Neural cell (in vitro differentiated cells): Measurements from ENCODE around the gene GOLGA2. TPM values are rescaled to one million over a fixed set of nuclear protein-coding genes. Genes with fewer than 3 reads are reported as not detected.

ENCODE experiments used
- H2AFZ ChIP-seq: fragments of 200-600, 300-800 bp; sonication (generic), shearing (Covaris generic); 2 replicates; pipeline ENCODE4 v1.6.0; 2014; ENCODE audit warnings: low read depth, mild to moderate bottlenecking, antibody characterized with exemption, low read length, moderate library complexity
- H3F3A ChIP-seq: fragments of 200-600 bp; shearing (Covaris generic); 2 replicates; pipeline ENCODE4 v1.6.1; 2016; ENCODE audit warnings: mild to moderate bottlenecking, moderate library complexity, mixed read lengths, antibody characterized with exemption, low read length; ENCODE audit not compliant: insufficient read depth, poor library complexity, severe bottlenecking
- H3K27ac ChIP-seq: fragments of 200-600, 300-800 bp; sonication (generic), shearing (Covaris generic); 2 replicates; pipeline ENCODE4 v1.5.1; 2014; ENCODE audit warnings: mild to moderate bottlenecking, low read length, moderate library complexity
- H3K27me3 ChIP-seq: fragments of 300-800, 200-600 bp; sonication (generic), shearing (Covaris generic); 2 replicates; pipeline ENCODE4 v1.6.0; 2014; ENCODE audit warnings: mild to moderate bottlenecking, low read depth, low read length, moderate library complexity; ENCODE audit not compliant: insufficient read depth
- H3K36me3 ChIP-seq: fragments of 300-800, 200-600 bp; sonication (generic), shearing (Covaris generic); 2 replicates; pipeline ENCODE4 v1.5.1; 2014; ENCODE audit warnings: mild to moderate bottlenecking, antibody characterized with exemption, low read length, moderate library complexity; ENCODE audit not compliant: insufficient read depth
- H3K4me2 ChIP-seq: fragments of 300-800, 200-600 bp; sonication (generic), shearing (Covaris generic); 2 replicates; pipeline ENCODE4 v1.6.0; 2014; ENCODE audit warnings: mild to moderate bottlenecking, low read length
- H3K4me3 ChIP-seq: fragments of 300-800, 200-600 bp; sonication (generic), shearing (Covaris generic); 2 replicates; pipeline ENCODE4 v1.5.1; 2014; ENCODE audit warnings: mild to moderate bottlenecking, low read length, moderate library complexity
- H3K79me2 ChIP-seq: fragments of 200-600 bp; shearing (Covaris generic); replicated peaks from 2 replicates; pipeline ENCODE4 v1.6.0; 2014; ENCODE audit warnings: mild to moderate bottlenecking, low read length, moderate library complexity; ENCODE audit not compliant: insufficient read depth
- H3K9ac ChIP-seq: fragments of 300-800, 200-600 bp; sonication (generic), shearing (Covaris generic); 2 replicates; pipeline ENCODE4 v1.6.1; 2016; ENCODE audit warnings: mild to moderate bottlenecking, low read length, mixed read lengths
- H3K9me2 ChIP-seq: fragments of 200-600 bp; shearing (Covaris generic); 2 replicates; pipeline ENCODE4 v1.6.1; 2016; ENCODE audit warnings: mild to moderate bottlenecking, low read length, mixed read lengths; ENCODE audit not compliant: insufficient read depth
- H3K9me3 ChIP-seq: fragments of 200-600, 300-800 bp; sonication (generic), shearing (Covaris generic); 2 replicates; pipeline ENCODE4 v1.6.1; 2016; ENCODE audit warnings: mild to moderate bottlenecking, mixed run types, low read length, moderate library complexity, mixed read lengths
- H4K20me1 ChIP-seq: fragments of 200-600 bp; shearing (Covaris generic); 2 replicates; pipeline ENCODE4 v1.6.1; 2016; ENCODE audit warnings: mild to moderate bottlenecking, mixed run types; ENCODE audit not compliant: insufficient read depth
- CTCF ChIP-seq: fragments of 450-650 bp; IDR thresholded peaks from 2 replicates; pipeline ENCODE4 v1.5.1; 2014; ENCODE audit warnings: antibody characterized with exemption, mild to moderate bottlenecking, moderate library complexity; ENCODE audit not compliant: poor library complexity, severe bottlenecking
- EP300 ChIP-seq: fragments of 450-650 bp; conservative IDR thresholded peaks from 2 replicates; pipeline ENCODE4 v1.6.1; 2014; ENCODE audit warnings: antibody characterized with exemption, mild to moderate bottlenecking, moderate library complexity; ENCODE audit not compliant: poor library complexity, severe bottlenecking
- EZH2 ChIP-seq: fragments of 200-600, 300-800 bp; shearing (Covaris generic), sonication (generic); IDR thresholded peaks from 2 replicates; pipeline ENCODE4 v1.6.1; 2014; ENCODE audit warnings: antibody characterized with exemption, low read length, borderline replicate concordance, mild to moderate bottlenecking; ENCODE audit not compliant: insufficient read depth, poor library complexity, severe bottlenecking
- MXI1 ChIP-seq: fragments of 450-650 bp; conservative IDR thresholded peaks from 2 replicates; pipeline ENCODE4 v1.6.1; 2014; ENCODE audit warnings: antibody characterized with exemption, mild to moderate bottlenecking; ENCODE audit not compliant: poor library complexity, severe bottlenecking
- POLR2AphosphoS5 ChIP-seq: IDR thresholded peaks from 2 replicates; pipeline ENCODE4 v1.6.1; 2012
- RAD21 ChIP-seq: fragments of 450-650 bp; conservative IDR thresholded peaks from 2 replicates; pipeline ENCODE4 v1.6.1; 2014; ENCODE audit warnings: antibody characterized with exemption, mild to moderate bottlenecking, moderate library complexity
- SMC3 ChIP-seq: fragments of 450-650 bp; conservative IDR thresholded peaks from 2 replicates; pipeline ENCODE4 v1.6.1; 2014; ENCODE audit warnings: antibody characterized with exemption, mild to moderate bottlenecking, moderate library complexity; ENCODE audit not compliant: poor library complexity
- TAF1 ChIP-seq: IDR thresholded peaks from 2 replicates; pipeline ENCODE4 v1.6.1; 2012; ENCODE audit warnings: low read depth
- polyA plus RNA-seq: library from polyadenylated mRNA; depleted of rRNA; stranded (reverse); fragments of >200 nt; gene quantifications from 2 replicates; pipeline ENCODE4 v1.2.3, GENCODE V29; 2014
- TF ChIP-seq, protein P1 (sequence below): IDR thresholded peaks from 2 replicates; pipeline ENCODE4 v1.6.1; 2012; ENCODE audit warnings: borderline replicate concordance

GOLGA2 gene
- polyA plus RNA-seq, 1 donor from 2014 or later = 46.3 TPM

DNA sequence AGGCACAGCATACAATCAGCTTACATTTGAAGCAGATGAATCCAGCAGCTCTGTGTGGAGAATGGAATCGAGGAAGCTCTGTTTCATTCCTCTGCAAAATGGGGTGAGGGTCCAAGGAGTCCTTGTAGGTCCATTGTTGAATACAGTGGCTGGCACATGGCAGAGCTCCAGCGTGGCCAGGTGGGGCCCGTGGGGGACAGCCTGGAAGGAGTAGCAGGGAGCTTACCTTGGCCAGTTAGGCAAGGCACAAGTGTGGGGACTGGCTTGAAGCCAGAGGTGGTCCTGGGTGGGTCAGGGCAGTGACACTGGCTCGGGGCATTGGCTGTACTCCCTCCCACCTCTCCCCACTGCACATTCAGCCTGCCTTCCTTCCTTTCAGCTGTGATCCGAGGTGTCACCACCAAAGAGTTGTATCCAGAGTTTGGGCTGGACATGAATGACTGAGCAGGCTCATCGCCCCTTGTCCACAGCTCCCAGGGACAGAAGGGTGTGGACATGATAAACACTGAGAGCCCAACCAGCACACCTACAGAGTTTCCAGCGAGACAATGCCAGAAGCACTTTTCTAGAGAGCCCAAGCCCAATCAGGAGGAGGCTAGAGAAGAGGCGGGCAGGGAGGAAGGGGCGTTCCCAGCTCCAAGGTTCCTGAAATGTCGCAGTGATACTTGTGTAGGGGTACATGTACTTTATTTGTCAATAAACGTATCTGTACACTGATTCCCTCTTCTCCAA, 12.6 kb upstream of the GOLGA2 start:
- H3K36me3 ChIP-seq = peaks cover 4% of the 10 kb centered on the region
- H3K79me2 ChIP-seq = no peaks in the 10 kb centered on the region
- no peaks in the 10 kb centered on the region for H3K9me3 ChIP-seq
- TF ChIP-seq TAF1 (no peak), CTCF (no peak), MXI1 (no peak), EP300 (no peak), RAD21 (no peak), EZH2 (no peak), POLR2AphosphoS5 (no peak), SMC3 (no peak)
- TF ChIP-seq, protein P1, sequence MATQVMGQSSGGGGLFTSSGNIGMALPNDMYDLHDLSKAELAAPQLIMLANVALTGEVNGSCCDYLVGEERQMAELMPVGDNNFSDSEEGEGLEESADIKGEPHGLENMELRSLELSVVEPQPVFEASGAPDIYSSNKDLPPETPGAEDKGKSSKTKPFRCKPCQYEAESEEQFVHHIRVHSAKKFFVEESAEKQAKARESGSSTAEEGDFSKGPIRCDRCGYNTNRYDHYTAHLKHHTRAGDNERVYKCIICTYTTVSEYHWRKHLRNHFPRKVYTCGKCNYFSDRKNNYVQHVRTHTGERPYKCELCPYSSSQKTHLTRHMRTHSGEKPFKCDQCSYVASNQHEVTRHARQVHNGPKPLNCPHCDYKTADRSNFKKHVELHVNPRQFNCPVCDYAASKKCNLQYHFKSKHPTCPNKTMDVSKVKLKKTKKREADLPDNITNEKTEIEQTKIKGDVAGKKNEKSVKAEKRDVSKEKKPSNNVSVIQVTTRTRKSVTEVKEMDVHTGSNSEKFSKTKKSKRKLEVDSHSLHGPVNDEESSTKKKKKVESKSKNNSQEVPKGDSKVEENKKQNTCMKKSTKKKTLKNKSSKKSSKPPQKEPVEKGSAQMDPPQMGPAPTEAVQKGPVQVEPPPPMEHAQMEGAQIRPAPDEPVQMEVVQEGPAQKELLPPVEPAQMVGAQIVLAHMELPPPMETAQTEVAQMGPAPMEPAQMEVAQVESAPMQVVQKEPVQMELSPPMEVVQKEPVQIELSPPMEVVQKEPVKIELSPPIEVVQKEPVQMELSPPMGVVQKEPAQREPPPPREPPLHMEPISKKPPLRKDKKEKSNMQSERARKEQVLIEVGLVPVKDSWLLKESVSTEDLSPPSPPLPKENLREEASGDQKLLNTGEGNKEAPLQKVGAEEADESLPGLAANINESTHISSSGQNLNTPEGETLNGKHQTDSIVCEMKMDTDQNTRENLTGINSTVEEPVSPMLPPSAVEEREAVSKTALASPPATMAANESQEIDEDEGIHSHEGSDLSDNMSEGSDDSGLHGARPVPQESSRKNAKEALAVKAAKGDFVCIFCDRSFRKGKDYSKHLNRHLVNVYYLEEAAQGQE = no peak
- H3F3A ChIP-seq = no peaks in the 10 kb centered on the region
- H3K27me3 ChIP-seq = no peaks in the 10 kb centered on the region
- no peak overlapping the region for H2AFZ ChIP-seq
- H3K9me2 ChIP-seq = no peaks in the 10 kb centered on the region
- no peak overlapping the region for H3K9ac ChIP-seq
- no peak overlapping the region for H3K4me2 ChIP-seq
- no peak overlapping the region for H3K4me3 ChIP-seq
- no peak overlapping the region for H3K27ac ChIP-seq
- H4K20me1 ChIP-seq = no peaks in the 10 kb centered on the region

DNA sequence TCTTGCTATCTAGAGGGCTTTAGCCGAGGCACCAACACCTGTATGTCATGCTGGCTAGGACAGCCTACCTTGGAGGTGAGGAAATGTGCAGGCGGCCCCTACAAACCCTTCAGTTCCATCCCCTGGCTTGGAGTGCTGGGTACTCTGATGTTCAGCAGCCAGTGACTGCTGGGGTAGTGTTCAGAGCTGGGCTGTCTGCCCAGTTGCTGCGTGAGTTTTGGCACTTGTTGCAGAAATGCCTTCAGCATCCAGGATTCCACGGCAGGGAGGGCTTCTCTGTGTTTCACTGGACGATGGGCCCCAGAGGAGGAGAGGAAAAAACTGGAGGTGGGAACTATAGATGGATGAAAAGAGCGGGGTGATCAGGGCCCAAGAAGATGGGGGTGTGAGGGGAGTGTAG, 10.6 kb upstream of the GOLGA2 start:
- Histone ChIP-seq H3K79me2 (no peaks in the 10 kb centered on the region), H3K27ac (no peak overlapping the region), H3K36me3 (peaks cover 4% of the 10 kb centered on the region), H3K9me2 (no peaks in the 10 kb centered on the region), H4K20me1 (no peaks in the 10 kb centered on the region), H3F3A (no peaks in the 10 kb centered on the region), H3K9me3 (no peaks in the 10 kb centered on the region), H2AFZ (no peak overlapping the region), H3K4me2 (no peak overlapping the region), H3K27me3 (no peaks in the 10 kb centered on the region), H3K4me3 (no peak overlapping the region), H3K9ac (no peak overlapping the region)
- TF ChIP-seq EZH2 = no peak
- TF ChIP-seq, protein P1 = no peak
- TF ChIP-seq MXI1 = no peak
- no peak for TF ChIP-seq SMC3
- no peak for TF ChIP-seq EP300
- no peak for TF ChIP-seq CTCF
- TF ChIP-seq POLR2AphosphoS5 = no peak
- no peak for TF ChIP-seq TAF1
- no peak for TF ChIP-seq RAD21
